WTC11 (cell line): Measurements from ENCODE around the gene KRT28. TPM values are rescaled to one million over a fixed set of nuclear protein-coding genes. Genes with fewer than 3 reads are reported as not detected.

ENCODE experiments used
- ATAC-seq: fragments of 200-7000 bp; cut with Tn5 transposase; 2 replicates; pipeline ENCODE4 v1.10.0; 2021; ENCODE audit warnings: mild to moderate bottlenecking, moderate library complexity
- CTCF ChIA-PET: fragments of 300-600 bp; sonication (Branson Sonifier 250); formaldehyde crosslinking; loops from one replicate; lab custom pipeline; 2021; ENCODE audit warnings: antibody characterized with exemption; lab: Charles Lee
- POLR2A ChIA-PET: fragments of 350-600 bp; sonication (Branson Sonifier 250); formaldehyde crosslinking; loops from one replicate; lab custom pipeline; 2021; ENCODE audit warnings: antibody characterized with exemption; lab: Charles Lee
- DNase-seq: peaks from one replicate; pipeline ENCODE4 v3.0.0; 2021; ENCODE audit warnings: low spot score
- H3K27ac Mint-ChIP-seq: 2 replicates; pipeline ENCODE4 v1.8.0; 2021; ENCODE audit warnings: mixed read lengths
- H3K27me3 Mint-ChIP-seq: 2 replicates; pipeline ENCODE4 v1.8.0; 2021; ENCODE audit warnings: low read depth, mild to moderate bottlenecking, moderate library complexity, mixed read lengths
- H3K36me3 Mint-ChIP-seq: 2 replicates; pipeline ENCODE4 v1.8.0; 2021; ENCODE audit warnings: mixed read lengths
- H3K4me1 Mint-ChIP-seq: 2 replicates; pipeline ENCODE4 v1.8.0; 2022; ENCODE audit warnings: mixed read lengths
- H3K4me3 Mint-ChIP-seq: 2 replicates; pipeline ENCODE4 v1.8.0; 2021; ENCODE audit warnings: mild to moderate bottlenecking, moderate library complexity, mixed read lengths
- H3K9me3 Mint-ChIP-seq: 2 replicates; pipeline ENCODE4 v1.8.0; 2021; ENCODE audit warnings: mixed read lengths
- AR ChIP-seq: fragments of 250-450 bp; sonication (Bioruptor Pico); IDR thresholded peaks from 2 replicates; pipeline ENCODE4 v1.9.0; 2021; ENCODE audit warnings: mild to moderate bottlenecking
- ATF1 ChIP-seq: sonication (generic); formaldehyde crosslinking; IDR thresholded peaks from 2 replicates; pipeline ENCODE4 v1.8.1; 2023; ENCODE audit warnings: mild to moderate bottlenecking, moderate library complexity, missing genetic modification reagents
- CBFB ChIP-seq: sonication (generic); formaldehyde crosslinking; IDR thresholded peaks from 2 replicates; pipeline ENCODE4 v1.8.1; 2022; ENCODE audit warnings: mild to moderate bottlenecking, low read depth, missing genetic modification reagents
- CREM ChIP-seq: sonication (generic); formaldehyde crosslinking; IDR thresholded peaks from 2 replicates; pipeline ENCODE4 v1.8.1; 2022; ENCODE audit warnings: mild to moderate bottlenecking, missing genetic modification reagents, moderate library complexity
- FOXK1 ChIP-seq: sonication (generic); formaldehyde crosslinking; IDR thresholded peaks from 2 replicates; pipeline ENCODE4 v1.8.0; 2022; ENCODE audit warnings: mild to moderate bottlenecking, moderate library complexity, missing genetic modification reagents
- GRHL2 ChIP-seq: fragments of 250-450 bp; sonication (Bioruptor Pico); IDR thresholded peaks from 2 replicates; pipeline ENCODE4 v1.8.0; 2022; ENCODE audit warnings: mild to moderate bottlenecking, moderate library complexity; ENCODE audit not compliant: insufficient replicate concordance, severe bottlenecking
- IRF2 ChIP-seq: sonication (generic); formaldehyde crosslinking; IDR thresholded peaks from 2 replicates; pipeline ENCODE4 v1.8.0; 2022; ENCODE audit warnings: low read depth, missing genetic modification reagents, borderline replicate concordance
- NFYB ChIP-seq: sonication (generic); formaldehyde crosslinking; conservative IDR thresholded peaks from 2 replicates; pipeline ENCODE4 v1.8.0; 2022; ENCODE audit warnings: low read depth, missing genetic modification reagents
- NR1H2 ChIP-seq: sonication (generic); formaldehyde crosslinking; IDR thresholded peaks from 2 replicates; pipeline ENCODE4 v1.9.0; 2021; ENCODE audit warnings: mild to moderate bottlenecking, moderate library complexity, missing genetic modification reagents
- STAT6 ChIP-seq: sonication (generic); formaldehyde crosslinking; conservative IDR thresholded peaks from 2 replicates; pipeline ENCODE4 v1.8.1; 2023; ENCODE audit warnings: mild to moderate bottlenecking, low read depth, missing genetic modification reagents, moderate library complexity
- TCF7 ChIP-seq: sonication (generic); formaldehyde crosslinking; IDR thresholded peaks from 2 replicates; pipeline ENCODE4 v1.8.0; 2022; ENCODE audit warnings: mild to moderate bottlenecking, low read depth, missing genetic modification reagents, moderate library complexity
- TEAD4 ChIP-seq: sonication (generic); formaldehyde crosslinking; IDR thresholded peaks from 2 replicates; pipeline ENCODE4 v1.8.0; 2022; ENCODE audit warnings: mild to moderate bottlenecking, missing genetic modification reagents
- TP53 ChIP-seq: sonication (generic); formaldehyde crosslinking; IDR thresholded peaks from 2 replicates; pipeline ENCODE4 v1.8.1; 2023; ENCODE audit warnings: mild to moderate bottlenecking, missing genetic modification reagents
- USF1 ChIP-seq: sonication (generic); formaldehyde crosslinking; IDR thresholded peaks from 2 replicates; pipeline ENCODE4 v1.8.0; 2022; ENCODE audit warnings: mild to moderate bottlenecking, missing genetic modification reagents
- ZBTB21 ChIP-seq: sonication (generic); formaldehyde crosslinking; IDR thresholded peaks from 2 replicates; pipeline ENCODE4 v1.8.1; 2023; ENCODE audit warnings: mild to moderate bottlenecking, missing genetic modification reagents, borderline replicate concordance
- ZMAT4 ChIP-seq: fragments of 250-450 bp; sonication (Bioruptor Pico); IDR thresholded peaks from 2 replicates; pipeline ENCODE4 v1.9.0; 2021; ENCODE audit warnings: mild to moderate bottlenecking
- ZNF121 ChIP-seq: sonication (generic); formaldehyde crosslinking; IDR thresholded peaks from 2 replicates; pipeline ENCODE4 v1.8.0; 2023; ENCODE audit warnings: missing genetic modification reagents
- ZNF281 ChIP-seq: sonication (generic); formaldehyde crosslinking; IDR thresholded peaks from 2 replicates; pipeline ENCODE4 v1.8.0; 2023; ENCODE audit warnings: mild to moderate bottlenecking, missing genetic modification reagents
- total RNA-seq: library from RNA; stranded (reverse); gene quantifications from 3 replicates; pipeline ENCODE4 v1.2.3, GENCODE V29; 2021
- TF ChIP-seq, protein P1 (sequence below): sonication (generic); formaldehyde crosslinking; IDR thresholded peaks from 2 replicates; pipeline ENCODE4 v1.8.1; 2022; ENCODE audit warnings: mild to moderate bottlenecking, moderate library complexity, missing genetic modification reagents

KRT28 gene
- total RNA-seq, 1 experiment from 2014 or later = not detected

GRCh38 chr17:40828454-40829044 lies 28.8 kb upstream of the KRT28 start (continued):
- no peak for TF ChIP-seq NR1H2 (CRISPR knock-in tag)

DNA sequence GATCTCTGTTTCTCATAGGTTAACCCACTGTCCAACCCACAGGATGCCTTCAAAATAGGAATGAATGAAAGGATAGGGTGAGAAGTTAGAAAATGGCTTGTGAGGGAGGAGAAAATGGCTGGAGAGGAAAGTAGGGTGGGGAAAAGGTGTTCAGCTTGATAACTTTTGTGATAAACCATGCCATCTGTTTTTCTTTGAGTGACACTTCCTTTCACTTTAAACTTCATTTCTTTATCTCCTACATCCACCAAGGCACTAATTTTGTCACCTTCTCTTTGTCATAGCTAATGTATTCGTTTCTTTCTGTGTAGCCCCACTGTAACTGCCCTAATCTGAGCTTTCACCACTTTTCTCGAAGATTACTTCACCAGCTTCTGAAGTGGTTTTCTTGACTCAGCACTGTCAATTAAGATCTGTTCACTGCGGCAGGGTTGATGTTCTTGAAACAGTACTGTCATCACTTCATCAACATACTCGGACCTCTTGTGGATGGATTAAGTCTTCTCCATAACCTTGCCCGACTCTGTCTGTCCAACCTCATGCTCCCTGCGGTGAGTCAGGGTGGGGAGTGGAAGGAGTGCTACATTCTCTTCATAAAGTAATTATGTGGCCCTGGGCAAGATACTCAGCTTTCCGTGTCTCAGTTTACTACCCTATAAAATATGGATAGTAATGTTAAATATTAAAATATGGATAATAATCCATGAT lies 28.1 kb upstream of the KRT28 start:
- Mint-ChIP-seq H3K36me3 (no peaks in the 10 kb centered on the region), H3K4me1 (peaks cover 4% of the 10 kb centered on the region), H3K27me3 (peaks cover 90% of the 10 kb centered on the region), H3K4me3 (no peak overlapping the region), H3K9me3 (peaks cover 4% of the 10 kb centered on the region; the same call in 1 of the 2 replicates), H3K27ac (no peak overlapping the region)
- ChIA-PET POLR2A (no interaction called here), CTCF (interaction anchor here (0.6 kb wide), 1 partner anchor 35 kb away, joined by 3 read pairs; no protein-coding TSS in a partner anchor)
- no peak for ATAC-seq
- DNase-seq = no peak
- no peak for TF ChIP-seq ZNF121 (CRISPR knock-in tag)
- TF ChIP-seq TEAD4 (CRISPR knock-in tag) = no peak
- TF ChIP-seq NFYB (CRISPR knock-in tag) = no peak
- no peak for TF ChIP-seq CBFB
- TF ChIP-seq ZBTB21 (CRISPR knock-in tag) = no peak
- TF ChIP-seq ZMAT4 (CRISPR knock-in tag) = no peak
- TF ChIP-seq FOXK1 (CRISPR knock-in tag) = no peak
- no peak for TF ChIP-seq ATF1 (CRISPR knock-in tag)
- no peak for TF ChIP-seq GRHL2 (CRISPR knock-in tag)
- no peak for TF ChIP-seq USF1 (CRISPR knock-in tag)
- no peak for TF ChIP-seq IRF2 (CRISPR knock-in tag)
- TF ChIP-seq CREM = no peak
- no peak for TF ChIP-seq AR (CRISPR knock-in tag)
- TF ChIP-seq TCF7 (CRISPR knock-in tag) = no peak
- no peak for TF ChIP-seq ZNF281 (CRISPR knock-in tag)
- TF ChIP-seq TP53 (CRISPR knock-in tag) = no peak
- TF ChIP-seq, protein P1, sequence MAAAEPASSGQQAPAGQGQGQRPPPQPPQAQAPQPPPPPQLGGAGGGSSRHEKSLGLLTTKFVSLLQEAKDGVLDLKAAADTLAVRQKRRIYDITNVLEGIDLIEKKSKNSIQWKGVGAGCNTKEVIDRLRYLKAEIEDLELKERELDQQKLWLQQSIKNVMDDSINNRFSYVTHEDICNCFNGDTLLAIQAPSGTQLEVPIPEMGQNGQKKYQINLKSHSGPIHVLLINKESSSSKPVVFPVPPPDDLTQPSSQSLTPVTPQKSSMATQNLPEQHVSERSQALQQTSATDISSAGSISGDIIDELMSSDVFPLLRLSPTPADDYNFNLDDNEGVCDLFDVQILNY (CRISPR knock-in tag) = no peak
- TF ChIP-seq STAT6 = no peak
